ENCODE results near the gene BCL6. TPM values are rescaled to one million over a fixed set of nuclear protein-coding genes. Genes with fewer than 3 reads are reported as not detected.

BCL6 gene
- total RNA-seq, 1 donor from 2014 or later: 97.9 TPM

DNA sequence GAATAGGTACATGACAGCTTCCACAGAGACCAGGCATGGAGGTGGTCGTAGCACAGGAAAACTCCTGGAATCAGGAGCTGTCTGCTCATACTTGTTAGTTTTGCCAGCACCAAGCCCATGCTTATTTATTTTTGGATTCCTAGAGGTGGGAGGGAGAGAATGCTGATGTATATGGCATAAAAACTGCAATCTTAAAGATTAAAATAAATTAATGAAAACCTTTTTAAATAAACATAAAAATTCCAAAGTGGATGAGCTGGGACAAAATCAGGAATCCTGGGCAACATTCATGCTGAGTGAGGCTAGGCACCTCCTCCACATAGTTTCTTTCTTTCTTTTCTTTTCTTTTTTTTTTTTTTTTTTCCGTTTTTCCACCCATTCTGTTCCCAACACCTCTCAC lies 14.3 kb upstream of the BCL6 start:
- no peak for DNase-seq (ENCODE audit: low spot score in 2 of 2)
- intact Hi-C loops (cut with DNase I): no loop called here
- Histone ChIP-seq H3K36me3 (no peaks in the 10 kb centered on the region), H3K27me3 (no peaks in the 10 kb centered on the region), H3K9me3 (no peaks in the 10 kb centered on the region), H3K4me3 (no peak overlapping the region), H3K4me1 (peaks cover 0 to 6% of the 10 kb centered on the region in 2 donors), H3K27ac (no peak overlapping the region)
- TF ChIP-seq, protein P1, sequence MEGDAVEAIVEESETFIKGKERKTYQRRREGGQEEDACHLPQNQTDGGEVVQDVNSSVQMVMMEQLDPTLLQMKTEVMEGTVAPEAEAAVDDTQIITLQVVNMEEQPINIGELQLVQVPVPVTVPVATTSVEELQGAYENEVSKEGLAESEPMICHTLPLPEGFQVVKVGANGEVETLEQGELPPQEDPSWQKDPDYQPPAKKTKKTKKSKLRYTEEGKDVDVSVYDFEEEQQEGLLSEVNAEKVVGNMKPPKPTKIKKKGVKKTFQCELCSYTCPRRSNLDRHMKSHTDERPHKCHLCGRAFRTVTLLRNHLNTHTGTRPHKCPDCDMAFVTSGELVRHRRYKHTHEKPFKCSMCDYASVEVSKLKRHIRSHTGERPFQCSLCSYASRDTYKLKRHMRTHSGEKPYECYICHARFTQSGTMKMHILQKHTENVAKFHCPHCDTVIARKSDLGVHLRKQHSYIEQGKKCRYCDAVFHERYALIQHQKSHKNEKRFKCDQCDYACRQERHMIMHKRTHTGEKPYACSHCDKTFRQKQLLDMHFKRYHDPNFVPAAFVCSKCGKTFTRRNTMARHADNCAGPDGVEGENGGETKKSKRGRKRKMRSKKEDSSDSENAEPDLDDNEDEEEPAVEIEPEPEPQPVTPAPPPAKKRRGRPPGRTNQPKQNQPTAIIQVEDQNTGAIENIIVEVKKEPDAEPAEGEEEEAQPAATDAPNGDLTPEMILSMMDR (IDR thresholded peaks at IDR 0.05): no peak

DNA sequence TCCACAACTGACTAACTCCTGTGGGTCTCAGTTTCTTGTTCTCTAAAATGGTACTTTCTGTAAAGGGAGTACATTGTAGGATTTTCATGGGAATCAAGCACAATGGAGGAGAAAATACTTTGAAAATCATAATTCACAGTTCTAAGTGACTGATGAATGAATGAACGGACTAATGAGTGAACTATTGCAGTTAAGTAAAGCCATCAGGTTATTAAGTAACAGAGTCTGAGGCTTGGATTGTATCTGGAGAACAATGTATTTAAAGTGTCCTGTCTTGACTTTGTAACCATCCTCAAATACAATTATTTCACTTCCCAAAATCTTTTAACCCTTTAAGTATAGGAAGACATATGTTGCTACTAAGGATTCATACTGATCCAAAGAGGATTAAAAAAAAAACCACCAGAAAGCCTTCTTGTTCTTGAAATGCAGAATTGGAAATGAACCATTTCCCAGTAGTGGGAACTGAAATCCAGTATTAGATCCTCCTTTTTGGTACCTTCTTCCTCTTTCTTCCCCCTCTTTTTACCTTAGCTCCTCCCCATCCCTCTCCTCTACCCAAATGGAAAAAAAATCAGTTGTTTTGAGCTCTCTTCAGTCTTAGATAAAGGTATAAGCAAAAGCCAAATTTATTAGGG lies 13.2 kb upstream of the BCL6 start:
- intact Hi-C loops (cut with DNase I): no loop called here

DNA sequence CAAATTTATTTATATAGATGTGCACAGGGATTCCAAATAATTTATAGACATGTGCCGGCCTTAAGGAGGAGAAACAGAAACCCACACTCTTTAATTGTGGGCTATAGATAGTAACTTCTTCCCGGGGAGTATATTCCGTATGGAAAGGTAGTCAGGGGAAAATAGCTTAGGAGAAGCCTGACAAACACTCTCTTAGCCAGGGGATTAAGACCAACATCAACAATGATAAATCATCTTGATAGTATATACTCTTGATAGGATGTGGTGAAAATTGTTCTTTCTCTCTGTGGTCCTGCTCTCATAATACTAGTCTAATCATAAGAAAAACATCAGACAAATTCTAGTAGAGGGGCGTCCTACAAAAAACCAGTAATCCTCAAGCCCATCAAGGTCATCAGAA lies 8.2 kb upstream of the BCL6 start:
- Histone ChIP-seq H3K27me3 (no peaks in the 10 kb centered on the region), H3K4me3 (no peak overlapping the region), H3K9me3 (no peaks in the 10 kb centered on the region), H3K27ac (no peak overlapping the region), H3K4me1 (no peaks in the 10 kb centered on the region), H3K36me3 (no peaks in the 10 kb centered on the region)
- DNase-seq (ENCODE audit: low spot score in 2 of 2): no peak
- TF ChIP-seq, protein P1 (IDR thresholded peaks at IDR 0.05): no peak
- intact Hi-C loops (cut with DNase I): no loop called here

More for the DNA sequence above, 13.2 kb upstream of the BCL6 start:
- H3K9me3 ChIP-seq: no peaks in the 10 kb centered on the region
- H3K4me1 ChIP-seq: no peaks in the 10 kb centered on the region
- no peaks in the 10 kb centered on the region for H3K36me3 ChIP-seq
- TF ChIP-seq, protein P1 (IDR thresholded peaks at IDR 0.05): no peak
- no peak overlapping the region for H3K27ac ChIP-seq
- no peaks in the 10 kb centered on the region for H3K27me3 ChIP-seq
- DNase-seq (ENCODE audit: low spot score in 2 of 2): no peak
- no peak overlapping the region for H3K4me3 ChIP-seq

DNA sequence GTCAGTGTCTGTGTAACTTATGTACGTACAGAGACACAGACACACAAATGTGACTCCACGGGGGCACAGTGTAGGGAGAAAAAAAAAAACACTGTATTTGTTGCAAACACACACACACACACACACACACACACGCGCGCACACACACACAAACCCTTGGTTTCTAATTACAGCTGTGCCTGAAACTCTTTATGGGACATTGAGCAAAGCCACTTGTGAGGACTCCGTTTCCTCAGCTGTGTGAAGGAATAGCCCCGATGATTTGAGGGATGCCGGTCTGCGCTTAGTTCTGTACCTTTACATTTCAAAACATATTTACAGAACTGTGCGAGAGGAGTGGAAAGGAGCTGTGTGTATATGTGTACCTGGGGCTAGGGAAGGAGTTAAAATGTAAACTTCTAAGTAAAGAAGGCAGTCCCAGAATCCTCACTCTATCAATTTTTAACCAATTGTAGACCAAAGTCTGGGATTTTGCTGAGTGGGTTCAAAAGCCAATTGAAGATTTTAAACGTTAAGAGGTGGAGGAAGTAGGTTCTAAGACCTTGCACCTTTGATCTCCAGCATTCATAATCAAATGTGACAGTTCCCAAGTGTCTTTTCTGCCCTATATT lies 5.3 kb upstream of the BCL6 start:
- Histone ChIP-seq H3K27ac (no peak overlapping the region), H3K27me3 (no peaks in the 10 kb centered on the region), H3K4me3 (no peak overlapping the region), H3K4me1 (peaks cover 7 to 9% of the 10 kb centered on the region in 2 donors), H3K9me3 (no peaks in the 10 kb centered on the region), H3K36me3 (no peaks in the 10 kb centered on the region)
- no peak for DNase-seq (ENCODE audit: low spot score in 2 of 2)
- intact Hi-C loops (cut with DNase I): no loop called here
- TF ChIP-seq, protein P1 (IDR thresholded peaks at IDR 0.05): no peak

DNA sequence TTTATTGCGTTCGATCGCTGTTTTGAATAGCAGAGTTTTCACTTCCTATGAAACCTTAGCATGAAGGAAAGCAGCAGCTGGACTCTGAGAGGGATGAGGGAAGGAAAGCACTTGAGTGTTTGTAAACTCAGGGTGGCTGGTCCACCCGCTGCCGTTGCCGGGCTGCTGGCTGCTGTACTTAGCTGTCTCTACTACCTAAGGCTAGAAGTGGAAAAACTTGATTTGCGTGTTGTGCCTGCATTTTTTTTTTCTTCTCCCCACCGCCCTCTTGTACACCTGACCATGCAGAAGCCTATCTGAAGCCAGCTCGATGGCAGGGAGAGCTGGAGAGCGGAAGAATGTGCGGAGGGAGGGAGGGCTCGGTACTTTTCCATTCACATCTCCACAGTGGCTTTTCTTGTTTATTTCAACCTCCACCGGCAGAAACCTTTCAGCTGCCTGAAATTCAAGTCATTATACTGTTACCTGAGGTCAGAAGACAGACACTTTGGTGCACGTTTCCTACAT lies 4.8 kb upstream of the BCL6 start:
- no peaks in the 10 kb centered on the region for H3K36me3 ChIP-seq
- no peak for DNase-seq (ENCODE audit: low spot score in 2 of 2)
- intact Hi-C loops (cut with DNase I): no loop called here
- TF ChIP-seq, protein P1 (IDR thresholded peaks at IDR 0.05): no peak
- no peak overlapping the region for H3K27ac ChIP-seq
- H3K27me3 ChIP-seq: no peaks in the 10 kb centered on the region
- H3K9me3 ChIP-seq: no peaks in the 10 kb centered on the region
- peaks cover 7 to 9% of the 10 kb centered on the region in 2 donors for H3K4me1 ChIP-seq
- H3K4me3 ChIP-seq: no peak overlapping the region

Measured in ascending aorta (tissue), 2 donors.